ENCODE results near the gene SLC22A15. TPM values are rescaled to one million over a fixed set of nuclear protein-coding genes. Genes with fewer than 3 reads are reported as not detected.

Gene SLC22A15
- total and polyA plus RNA-seq, 10 of the 15 experiments (the other 5 are each of a cell fraction or from before 2014, with no cell fraction given): 0.05 to 2.8 (median 0.13) TPM; not detected in 1

DNA sequence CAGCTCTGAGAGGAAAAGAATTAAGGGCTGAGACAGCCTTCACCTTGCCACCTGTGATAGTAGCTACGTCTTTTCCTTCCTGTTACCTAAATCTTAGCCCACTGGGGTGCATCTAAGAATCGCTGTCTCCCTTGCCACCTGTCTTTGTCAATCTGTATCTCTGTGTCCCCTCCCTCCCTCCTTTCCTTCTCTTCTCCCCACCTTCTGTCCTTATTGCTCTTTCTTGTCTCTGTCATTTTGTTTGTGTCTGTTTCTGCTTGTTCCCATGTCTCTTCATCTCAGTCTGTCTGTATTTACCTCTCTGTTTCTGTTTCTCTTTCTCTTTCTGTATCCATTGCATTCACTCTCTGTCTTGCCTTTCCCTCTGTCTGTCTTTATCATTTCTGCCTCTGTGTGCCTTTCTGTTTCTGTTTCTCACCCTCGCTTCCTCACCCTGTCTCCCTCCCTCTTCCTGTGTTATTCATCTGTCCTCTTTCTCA, 30.2 kb downstream of the SLC22A15 start:
- CTCF ChIA-PET: interaction anchor here (1.0 to 6.8 kb wide), 4 partner anchors 14 to 88 kb away, joined by 3 to 50 read pairs (median 6); no protein-coding TSS in a partner anchor
- no peaks in the 10 kb centered on the region for H3K79me2 ChIP-seq (ENCODE audit: control insufficient read depth, insufficient read depth, low read length)
- peak overlapping the region; percentile 59 for H3K4me3 ChIP-seq
- TF ChIP-seq FOXK2 (IDR thresholded peaks at IDR 0.05) (peak; percentile 90), RBBP5 (conservative IDR thresholded peaks at IDR 0.05) (no peak), POLR2AphosphoS2 (IDR thresholded peaks at IDR 0.05; ENCODE audit: low read depth, low read length) (no peak), TARDBP (IDR thresholded peaks at IDR 0.05; ENCODE audit: borderline replicate concordance) (no peak), IKZF2 (IDR thresholded peaks at IDR 0.05) (peak; percentile 24 to 43; a peak in 2 of 4 replicates), NBN (IDR thresholded peaks at IDR 0.05) (peak; percentile 85), HDGF (IDR thresholded peaks at IDR 0.05) (peak; percentile 90; the same call in 1 of the 2 replicates), NR2C2 (IDR thresholded peaks at IDR 0.05; ENCODE audit: borderline replicate concordance, control insufficient read depth, insufficient read length, low read depth) (no peak), HCFC1 (IDR thresholded peaks at IDR 0.05; ENCODE audit: low read length) (no peak), NR2C1 (IDR thresholded peaks at IDR 0.05) (no peak), MEF2A (IDR thresholded peaks at IDR 0.05; ENCODE audit: insufficient read depth, low read depth, low read length) (no peak)
- TF ChIP-seq, protein P1, sequence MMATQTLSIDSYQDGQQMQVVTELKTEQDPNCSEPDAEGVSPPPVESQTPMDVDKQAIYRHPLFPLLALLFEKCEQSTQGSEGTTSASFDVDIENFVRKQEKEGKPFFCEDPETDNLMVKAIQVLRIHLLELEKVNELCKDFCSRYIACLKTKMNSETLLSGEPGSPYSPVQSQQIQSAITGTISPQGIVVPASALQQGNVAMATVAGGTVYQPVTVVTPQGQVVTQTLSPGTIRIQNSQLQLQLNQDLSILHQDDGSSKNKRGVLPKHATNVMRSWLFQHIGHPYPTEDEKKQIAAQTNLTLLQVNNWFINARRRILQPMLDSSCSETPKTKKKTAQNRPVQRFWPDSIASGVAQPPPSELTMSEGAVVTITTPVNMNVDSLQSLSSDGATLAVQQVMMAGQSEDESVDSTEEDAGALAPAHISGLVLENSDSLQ (IDR thresholded peaks at IDR 0.05): peak; percentile 60; the same call in 1 of the 2 replicates
- TF ChIP-seq, protein P2, sequence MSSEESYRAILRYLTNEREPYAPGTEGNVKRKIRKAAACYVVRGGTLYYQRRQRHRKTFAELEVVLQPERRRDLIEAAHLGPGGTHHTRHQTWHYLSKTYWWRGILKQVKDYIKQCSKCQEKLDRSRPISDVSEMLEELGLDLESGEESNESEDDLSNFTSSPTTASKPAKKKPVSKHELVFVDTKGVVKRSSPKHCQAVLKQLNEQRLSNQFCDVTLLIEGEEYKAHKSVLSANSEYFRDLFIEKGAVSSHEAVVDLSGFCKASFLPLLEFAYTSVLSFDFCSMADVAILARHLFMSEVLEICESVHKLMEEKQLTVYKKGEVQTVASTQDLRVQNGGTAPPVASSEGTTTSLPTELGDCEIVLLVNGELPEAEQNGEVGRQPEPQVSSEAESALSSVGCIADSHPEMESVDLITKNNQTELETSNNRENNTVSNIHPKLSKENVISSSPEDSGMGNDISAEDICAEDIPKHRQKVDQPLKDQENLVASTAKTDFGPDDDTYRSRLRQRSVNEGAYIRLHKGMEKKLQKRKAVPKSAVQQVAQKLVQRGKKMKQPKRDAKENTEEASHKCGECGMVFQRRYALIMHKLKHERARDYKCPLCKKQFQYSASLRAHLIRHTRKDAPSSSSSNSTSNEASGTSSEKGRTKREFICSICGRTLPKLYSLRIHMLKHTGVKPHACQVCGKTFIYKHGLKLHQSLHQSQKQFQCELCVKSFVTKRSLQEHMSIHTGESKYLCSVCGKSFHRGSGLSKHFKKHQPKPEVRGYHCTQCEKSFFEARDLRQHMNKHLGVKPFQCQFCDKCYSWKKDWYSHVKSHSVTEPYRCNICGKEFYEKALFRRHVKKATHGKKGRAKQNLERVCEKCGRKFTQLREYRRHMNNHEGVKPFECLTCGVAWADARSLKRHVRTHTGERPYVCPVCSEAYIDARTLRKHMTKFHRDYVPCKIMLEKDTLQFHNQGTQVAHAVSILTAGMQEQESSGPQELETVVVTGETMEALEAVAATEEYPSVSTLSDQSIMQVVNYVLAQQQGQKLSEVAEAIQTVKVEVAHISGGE (CRISPR knock-in tag; IDR thresholded peaks at IDR 0.05): no peak
- TF ChIP-seq, protein P3, sequence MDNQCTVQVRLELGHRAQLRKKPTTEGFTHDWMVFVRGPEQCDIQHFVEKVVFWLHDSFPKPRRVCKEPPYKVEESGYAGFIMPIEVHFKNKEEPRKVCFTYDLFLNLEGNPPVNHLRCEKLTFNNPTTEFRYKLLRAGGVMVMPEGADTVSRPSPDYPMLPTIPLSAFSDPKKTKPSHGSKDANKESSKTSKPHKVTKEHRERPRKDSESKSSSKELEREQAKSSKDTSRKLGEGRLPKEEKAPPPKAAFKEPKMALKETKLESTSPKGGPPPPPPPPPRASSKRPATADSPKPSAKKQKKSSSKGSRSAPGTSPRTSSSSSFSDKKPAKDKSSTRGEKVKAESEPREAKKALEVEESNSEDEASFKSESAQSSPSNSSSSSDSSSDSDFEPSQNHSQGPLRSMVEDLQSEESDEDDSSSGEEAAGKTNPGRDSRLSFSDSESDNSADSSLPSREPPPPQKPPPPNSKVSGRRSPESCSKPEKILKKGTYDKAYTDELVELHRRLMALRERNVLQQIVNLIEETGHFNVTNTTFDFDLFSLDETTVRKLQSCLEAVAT (IDR thresholded peaks at IDR 0.05): peak; percentile 92
- TF ChIP-seq, protein P4, sequence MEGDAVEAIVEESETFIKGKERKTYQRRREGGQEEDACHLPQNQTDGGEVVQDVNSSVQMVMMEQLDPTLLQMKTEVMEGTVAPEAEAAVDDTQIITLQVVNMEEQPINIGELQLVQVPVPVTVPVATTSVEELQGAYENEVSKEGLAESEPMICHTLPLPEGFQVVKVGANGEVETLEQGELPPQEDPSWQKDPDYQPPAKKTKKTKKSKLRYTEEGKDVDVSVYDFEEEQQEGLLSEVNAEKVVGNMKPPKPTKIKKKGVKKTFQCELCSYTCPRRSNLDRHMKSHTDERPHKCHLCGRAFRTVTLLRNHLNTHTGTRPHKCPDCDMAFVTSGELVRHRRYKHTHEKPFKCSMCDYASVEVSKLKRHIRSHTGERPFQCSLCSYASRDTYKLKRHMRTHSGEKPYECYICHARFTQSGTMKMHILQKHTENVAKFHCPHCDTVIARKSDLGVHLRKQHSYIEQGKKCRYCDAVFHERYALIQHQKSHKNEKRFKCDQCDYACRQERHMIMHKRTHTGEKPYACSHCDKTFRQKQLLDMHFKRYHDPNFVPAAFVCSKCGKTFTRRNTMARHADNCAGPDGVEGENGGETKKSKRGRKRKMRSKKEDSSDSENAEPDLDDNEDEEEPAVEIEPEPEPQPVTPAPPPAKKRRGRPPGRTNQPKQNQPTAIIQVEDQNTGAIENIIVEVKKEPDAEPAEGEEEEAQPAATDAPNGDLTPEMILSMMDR (IDR thresholded peaks at IDR 0.05 in 2 of 3, conservative IDR thresholded peaks at IDR 0.05 in 1 of 3; ENCODE audit: control insufficient read depth in 2 of 3, extremely low read depth in 1 of 3, insufficient read depth in 1 of 3, low read depth in 3 of 3, low read length in 3 of 3): no peak
- peak overlapping the region; percentile 52 for H3K4me2 ChIP-seq (ENCODE audit: control insufficient read depth, insufficient read depth)
- POLR2A ChIA-PET: no interaction called here
- peak; percentile 88 for FAIRE-seq
- peak; percentile 96 for ATAC-seq
- H2AFZ ChIP-seq (ENCODE audit: control insufficient read depth, low read depth, low read length): peak overlapping the region; percentile 86
- H3K4me1 ChIP-seq (ENCODE audit: control insufficient read depth, insufficient read depth, low read length): 0 out of 2 replicates have a peak, but pooled peaks cover 2% of the 10 kb centered on the region
- no peak overlapping the region for H3K9ac ChIP-seq (ENCODE audit: control insufficient read depth, insufficient read depth, low read length)
- H3K9me3 ChIP-seq (replicated peaks; ENCODE audit: control insufficient read depth, insufficient read depth, low read length): no peaks in the 10 kb centered on the region; the same call in 2 of the 3 replicates
- peak; percentile 26 for DNase-seq (ENCODE audit: low read depth, low spot score)
- RAD21 ChIA-PET (ENCODE audit: unreplicated experiment): interaction anchor here (0.9 to 1.2 kb wide), 3 partner anchors 14 to 25 kb away, joined by 3 to 4 read pairs (median 4); no protein-coding TSS in a partner anchor
- no peaks in the 10 kb centered on the region for H3K27me3 ChIP-seq (replicated peaks in 1 of 2; ENCODE audit: control insufficient read depth in 2 of 2, insufficient read depth in 2 of 2, low read length in 1 of 2)
- H4K20me1 ChIP-seq (ENCODE audit: control insufficient read depth, insufficient read depth): no peaks in the 10 kb centered on the region
- intact Hi-C loops (cut with micrococcal nuclease; ENCODE audit: unreplicated experiment): no loop called here
- no peak overlapping the region; the same call in 1 of the 2 replicates for H3K27ac ChIP-seq (ENCODE audit: control insufficient read depth, insufficient read depth)
- WGBS (ENCODE audit: insufficient coverage, insufficient replicate concordance, low lambda C conversion rate, missing lambda C conversion rate): 0% methylated on average over 3 of the region's 3 CpGs
- in situ Hi-C loops (cut with MboI): no loop called here
- SMC1A ChIA-PET (ENCODE audit: uncharacterized antibody, unreplicated experiment): interaction anchor here (0.8 to 3.6 kb wide), 5 partner anchors 9 to 25 kb away, joined by 3 to 22 read pairs (median 3); no protein-coding TSS in a partner anchor
- no TSS peak for BruUV-seq (replicated peaks)
- 0 out of 4 replicates have a peak, but pooled peaks cover 0 to 2% of the 10 kb centered on the region in 2 experiments for H3K36me3 ChIP-seq (ENCODE audit: control insufficient read depth in 2 of 2, insufficient read depth in 2 of 2, low read length in 1 of 2)

Data from GM12878 (cell line).